Measurements from ENCODE around the gene ESR2. TPM values are rescaled to one million over a fixed set of nuclear protein-coding genes. Genes with fewer than 3 reads are reported as not detected.

ESR2 gene
- polyA plus RNA-seq, 1 of the 3 experiments (the other 2 are of a cell fraction): 0.03 TPM

DNA sequence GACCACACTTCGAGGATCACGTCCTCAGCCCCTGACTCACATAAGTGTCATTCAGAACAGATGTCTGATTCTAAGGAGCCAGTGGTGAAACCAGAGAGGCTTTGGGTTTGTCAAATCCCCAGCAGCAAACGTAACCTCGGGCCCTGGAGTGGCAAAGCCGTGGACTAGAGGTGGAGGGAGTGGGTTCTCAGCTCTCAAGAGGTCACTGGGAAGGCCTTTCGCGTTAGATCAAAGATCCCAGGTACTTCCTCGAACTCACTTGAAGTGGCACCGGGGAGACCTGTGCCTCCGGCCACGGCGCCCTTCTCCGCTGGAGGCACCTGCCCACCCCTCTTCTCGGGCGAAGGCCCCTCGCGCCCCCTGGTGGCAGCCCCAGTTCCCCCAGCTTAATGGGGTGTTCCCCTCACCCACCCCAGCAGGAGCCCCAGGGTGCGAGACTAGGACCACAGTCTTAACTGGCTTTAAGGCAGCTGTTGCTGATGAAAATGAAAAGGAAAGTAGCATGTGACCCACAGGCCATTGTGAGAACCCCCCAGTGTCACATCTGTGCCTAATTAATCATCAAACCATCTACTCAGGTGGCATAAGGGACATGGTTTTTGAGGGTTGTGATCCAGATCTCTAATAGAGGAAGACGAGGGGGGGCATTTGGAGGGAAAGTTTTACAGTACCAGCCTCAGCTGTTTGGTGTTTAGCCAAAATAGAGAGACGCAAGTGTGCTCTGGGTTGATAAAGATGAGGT is 672 bp upstream of the ESR2 start:
- DNase-seq: peak; percentile 75
- no peaks in the 10 kb centered on the region for H3K36me3 ChIP-seq (replicated peaks in 1 of 2; ENCODE audit: control insufficient read depth in 1 of 2, insufficient read depth in 2 of 2, low read length in 1 of 2)
- H3K4me2 ChIP-seq: peak overlapping the region; percentile 78
- peaks cover 0 to 4% of the 10 kb centered on the region in 2 experiments; a peak in 2 of 4 replicates for H3K4me1 ChIP-seq (ENCODE audit: control insufficient read depth in 1 of 2, insufficient read depth in 2 of 2, low read depth in 1 of 2, low read length in 1 of 2)
- peak overlapping the region; percentile 79; the same call in 1 of the 2 replicates for H2AFZ ChIP-seq (ENCODE audit: low read depth)
- 56% methylated on average over 8 of the region's 20 CpGs for WGBS (ENCODE audit: low lambda C conversion rate)
- TF ChIP-seq NFIC (IDR thresholded peaks at IDR 0.05; ENCODE audit: borderline replicate concordance): no peak
- TF ChIP-seq TEAD4 (IDR thresholded peaks at IDR 0.05; ENCODE audit: borderline replicate concordance, insufficient read depth): no peak
- peak; percentile 58 for TF ChIP-seq SMC3 (IDR thresholded peaks at IDR 0.05; ENCODE audit: low read depth, low read length)
- TF ChIP-seq, protein P1, sequence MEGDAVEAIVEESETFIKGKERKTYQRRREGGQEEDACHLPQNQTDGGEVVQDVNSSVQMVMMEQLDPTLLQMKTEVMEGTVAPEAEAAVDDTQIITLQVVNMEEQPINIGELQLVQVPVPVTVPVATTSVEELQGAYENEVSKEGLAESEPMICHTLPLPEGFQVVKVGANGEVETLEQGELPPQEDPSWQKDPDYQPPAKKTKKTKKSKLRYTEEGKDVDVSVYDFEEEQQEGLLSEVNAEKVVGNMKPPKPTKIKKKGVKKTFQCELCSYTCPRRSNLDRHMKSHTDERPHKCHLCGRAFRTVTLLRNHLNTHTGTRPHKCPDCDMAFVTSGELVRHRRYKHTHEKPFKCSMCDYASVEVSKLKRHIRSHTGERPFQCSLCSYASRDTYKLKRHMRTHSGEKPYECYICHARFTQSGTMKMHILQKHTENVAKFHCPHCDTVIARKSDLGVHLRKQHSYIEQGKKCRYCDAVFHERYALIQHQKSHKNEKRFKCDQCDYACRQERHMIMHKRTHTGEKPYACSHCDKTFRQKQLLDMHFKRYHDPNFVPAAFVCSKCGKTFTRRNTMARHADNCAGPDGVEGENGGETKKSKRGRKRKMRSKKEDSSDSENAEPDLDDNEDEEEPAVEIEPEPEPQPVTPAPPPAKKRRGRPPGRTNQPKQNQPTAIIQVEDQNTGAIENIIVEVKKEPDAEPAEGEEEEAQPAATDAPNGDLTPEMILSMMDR (IDR thresholded peaks at IDR 0.05): peak; percentile 67
- no peak for TF ChIP-seq EP300 (IDR thresholded peaks at IDR 0.05; ENCODE audit: borderline replicate concordance in 1 of 2, low read depth in 1 of 2, low read length in 1 of 2)
- peak; percentile 55 for TF ChIP-seq RAD21 (IDR thresholded peaks at IDR 0.05; ENCODE audit: low read length)
- H3K27ac ChIP-seq (ENCODE audit: low read depth in 2 of 2, low read length in 1 of 2): no peak overlapping the region
- CTCF ChIA-PET: interaction anchor here (0.6 to 4.0 kb wide), 19 partner anchors 9 to 521 kb away, joined by 3 to 23 read pairs (median 3); no protein-coding TSS in a partner anchor
- H3K27me3 ChIP-seq (ENCODE audit: insufficient read depth): no peaks in the 10 kb centered on the region; the same call in 1 of the 2 replicates
- no peaks in the 10 kb centered on the region for H3K9me2 ChIP-seq
- H3K9me3 ChIP-seq: no peaks in the 10 kb centered on the region
- no peak overlapping the region for H3K9ac ChIP-seq
- no peaks in the 10 kb centered on the region for H4K20me1 ChIP-seq (ENCODE audit: insufficient read depth)
- POLR2A ChIA-PET: no interaction called here
- H3K4me3 ChIP-seq (ENCODE audit: low read depth in 2 of 2, low read length in 1 of 2): peak overlapping the region in 1 of 2 experiments; percentile 63; a peak in 1 of 4 replicates
- no peaks in the 10 kb centered on the region for H3K79me2 ChIP-seq (ENCODE audit: insufficient read depth)
- no peaks in the 10 kb centered on the region for H3F3A ChIP-seq (replicated peaks; ENCODE audit: insufficient read depth)

DNA sequence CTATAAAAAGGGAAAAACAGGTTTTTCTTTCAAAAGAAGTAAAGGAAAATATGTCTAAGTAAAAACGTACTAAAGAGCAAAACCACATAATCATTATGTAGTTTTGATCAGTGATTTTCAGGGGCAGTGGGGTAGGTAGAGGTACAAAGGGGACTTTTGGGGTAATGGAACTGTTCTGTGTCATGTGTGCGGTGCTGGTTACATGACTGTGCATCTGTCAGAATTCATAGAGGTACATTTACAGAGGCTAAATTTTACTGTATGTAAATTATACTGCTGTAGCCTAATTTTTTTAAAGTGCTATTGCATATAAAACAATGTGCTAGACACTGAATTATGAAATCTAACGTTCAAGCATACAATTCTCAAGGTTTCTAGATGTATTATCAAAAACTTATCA is 2.0 kb downstream of the ESR2 start:
- Histone ChIP-seq H4K20me1 (ENCODE audit: insufficient read depth) (no peaks in the 10 kb centered on the region), H3K79me2 (ENCODE audit: insufficient read depth) (no peaks in the 10 kb centered on the region), H3K9me3 (no peaks in the 10 kb centered on the region), H3K4me1 (ENCODE audit: control insufficient read depth in 1 of 2, insufficient read depth in 2 of 2, low read depth in 1 of 2, low read length in 1 of 2) (peaks cover 0 to 4% of the 10 kb centered on the region in 2 experiments; a peak in 2 of 4 replicates), H3F3A (replicated peaks; ENCODE audit: insufficient read depth) (no peaks in the 10 kb centered on the region), H3K9me2 (no peaks in the 10 kb centered on the region), H3K9ac (no peak overlapping the region), H3K27ac (ENCODE audit: low read depth in 2 of 2, low read length in 1 of 2) (no peak overlapping the region), H3K4me2 (no peak overlapping the region), H3K27me3 (ENCODE audit: insufficient read depth) (no peaks in the 10 kb centered on the region; the same call in 1 of the 2 replicates), H3K36me3 (replicated peaks in 1 of 2; ENCODE audit: control insufficient read depth in 1 of 2, insufficient read depth in 2 of 2, low read length in 1 of 2) (no peaks in the 10 kb centered on the region), H3K4me3 (ENCODE audit: low read depth in 2 of 2, low read length in 1 of 2) (no peak overlapping the region), H2AFZ (ENCODE audit: low read depth) (no peak overlapping the region)
- ChIA-PET POLR2A (no interaction called here), CTCF (no interaction called here)
- WGBS (ENCODE audit: low lambda C conversion rate): 73% methylated on average over 3 of the region's 3 CpGs
- TF ChIP-seq ELF1 (IDR thresholded peaks at IDR 0.05) (no peak), EP300 (IDR thresholded peaks at IDR 0.05; ENCODE audit: borderline replicate concordance in 1 of 2, low read depth in 1 of 2, low read length in 1 of 2) (no peak), YY1 (IDR thresholded peaks at IDR 0.05; ENCODE audit: low read depth) (no peak), POLR2AphosphoS5 (IDR thresholded peaks at IDR 0.05; ENCODE audit: low read depth, low read length) (no peak), SMC3 (IDR thresholded peaks at IDR 0.05; ENCODE audit: low read depth, low read length) (no peak), JUND (IDR thresholded peaks at IDR 0.05) (no peak), RCOR1 (IDR thresholded peaks at IDR 0.05; ENCODE audit: low read length) (no peak), RXRA (IDR thresholded peaks at IDR 0.05; ENCODE audit: borderline replicate concordance, low read depth) (no peak), TEAD4 (IDR thresholded peaks at IDR 0.05; ENCODE audit: borderline replicate concordance, insufficient read depth) (no peak), CHD2 (IDR thresholded peaks at IDR 0.05; ENCODE audit: low read length, partially characterized antibody) (no peak), IRF3 (IDR thresholded peaks at IDR 0.05; ENCODE audit: low read depth, low read length) (no peak), TAF1 (IDR thresholded peaks at IDR 0.05; ENCODE audit: borderline replicate concordance, low read depth, low read length) (no peak), FOXJ3 (CRISPR knock-in tag; IDR thresholded peaks at IDR 0.05) (no peak)
- TF ChIP-seq, protein P2, sequence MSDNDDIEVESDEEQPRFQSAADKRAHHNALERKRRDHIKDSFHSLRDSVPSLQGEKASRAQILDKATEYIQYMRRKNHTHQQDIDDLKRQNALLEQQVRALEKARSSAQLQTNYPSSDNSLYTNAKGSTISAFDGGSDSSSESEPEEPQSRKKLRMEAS (IDR thresholded peaks at IDR 0.05; ENCODE audit: low read depth): no peak
- no peak for DNase-seq

Data from SK-N-SH (cell line).